ENCODE data around the gene HIKESHI.
"Not testable (repeated sequence)": the region's sequence is repeated elsewhere in the genome, so short reads cannot be mapped to it uniquely, and the experiment has no call there.

HIKESHI gene

DNA sequence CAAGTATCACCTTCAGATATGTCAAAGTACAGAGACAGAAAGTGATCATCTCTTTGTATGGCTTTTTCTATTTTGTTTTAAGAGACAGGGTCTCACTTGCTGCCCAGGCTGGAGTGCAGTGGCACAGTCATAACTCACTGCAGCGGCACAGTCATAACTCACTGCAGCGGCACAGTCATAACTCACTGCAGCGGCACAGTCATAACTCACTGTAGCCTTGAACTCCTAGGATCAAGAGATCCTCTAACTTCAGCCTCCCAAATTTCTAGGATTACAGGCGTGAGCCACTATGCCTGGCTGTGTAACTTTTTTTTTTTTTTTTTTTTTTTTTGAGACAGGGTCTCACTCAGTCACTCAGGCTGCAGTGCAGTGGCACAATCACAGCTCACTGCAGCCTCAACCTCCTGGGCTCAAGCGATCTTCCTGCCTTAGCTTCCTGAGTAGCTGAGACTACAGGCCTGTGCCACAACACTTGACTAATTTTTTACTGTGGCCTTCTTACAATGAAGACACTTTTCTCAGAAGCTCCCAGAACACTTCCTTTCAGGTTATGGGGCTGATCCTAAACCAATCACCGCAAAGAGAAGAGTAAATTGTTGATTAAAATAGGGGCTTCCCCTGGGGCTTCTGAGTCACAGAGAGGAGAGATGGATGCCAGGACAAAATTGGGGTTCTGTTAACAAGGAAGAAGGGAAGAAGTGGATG is 9.0 kb upstream of the HIKESHI start:
- no peak for DNase-seq (ENCODE audit: low spot score)

DNA sequence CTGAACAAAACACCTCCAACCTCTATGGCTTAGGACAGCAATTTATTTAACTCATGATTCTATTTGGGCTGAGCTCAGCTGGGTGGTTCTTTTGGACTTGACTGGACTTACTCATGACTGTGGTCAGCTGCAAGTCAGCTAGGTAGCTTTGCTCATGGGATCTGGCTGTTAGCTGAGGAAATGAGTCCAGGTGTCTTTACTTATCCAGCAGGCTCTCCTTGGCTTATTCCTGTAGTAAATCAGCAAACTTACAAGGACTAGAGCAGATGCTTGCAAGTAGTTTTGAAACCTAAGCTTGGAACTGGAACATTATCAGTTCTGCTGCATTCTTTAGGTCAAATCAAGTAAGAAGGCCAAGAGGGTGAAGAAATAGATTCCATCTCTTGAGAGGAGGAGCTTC is 8.0 kb upstream of the HIKESHI start:
- DNase-seq (ENCODE audit: low spot score) = no peak

DNA sequence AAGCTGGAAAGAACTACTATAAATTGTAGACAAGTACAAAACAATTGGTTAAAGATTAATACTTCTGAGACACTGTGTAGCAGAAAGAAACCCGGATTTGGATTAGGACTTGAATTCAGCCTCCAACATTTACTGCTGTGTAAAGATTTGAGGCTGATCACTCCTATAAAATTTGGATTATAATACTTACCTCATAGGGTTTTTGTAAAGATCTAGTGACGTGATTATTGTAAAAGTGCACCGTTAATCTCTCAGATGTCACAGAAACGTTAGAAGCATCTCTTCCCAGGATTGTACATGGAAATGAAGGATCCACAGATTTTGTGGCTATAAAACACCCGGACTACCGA is 323 bp upstream of the HIKESHI start:
- DNase-seq (ENCODE audit: low spot score) = no peak

DNA sequence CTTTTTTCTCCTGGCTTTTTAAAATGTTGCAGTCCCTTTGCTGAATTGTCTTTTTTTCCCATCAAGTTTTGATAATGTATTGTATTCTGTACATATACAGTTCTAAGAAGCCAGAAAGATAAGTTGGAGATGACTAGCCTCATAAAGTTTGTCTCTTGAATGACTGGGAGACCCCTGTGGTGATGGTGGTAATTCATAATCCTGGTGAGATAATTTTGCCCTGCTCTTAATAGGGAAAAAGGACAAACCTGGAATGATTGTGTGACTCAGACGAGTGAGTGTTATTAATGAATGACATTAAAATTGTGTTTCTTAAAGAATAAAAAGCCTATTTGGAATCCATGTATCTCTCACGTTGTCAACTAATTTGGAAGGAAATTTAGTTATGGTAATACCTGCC is 1.2 kb downstream of the HIKESHI start:
- DNase-seq (ENCODE audit: low spot score) = no peak

DNA sequence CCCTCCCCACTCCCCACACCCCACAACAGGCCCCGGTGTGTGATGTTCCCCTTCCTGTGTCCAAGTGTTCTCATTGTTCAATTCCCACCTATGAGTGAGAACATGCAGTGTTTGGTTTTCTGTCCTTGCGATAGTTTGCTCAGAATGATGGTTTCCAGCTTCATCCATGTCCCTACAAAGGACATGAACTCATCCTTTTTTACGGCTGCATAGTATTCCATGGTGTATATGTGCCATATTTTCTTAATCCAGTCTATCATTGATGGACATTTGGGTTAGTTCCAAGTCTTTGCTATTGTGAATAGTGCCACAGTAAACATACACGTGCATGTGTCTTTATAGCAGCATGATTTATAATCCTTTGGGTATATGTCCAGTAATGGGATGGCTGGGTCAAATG is 6.7 kb downstream of the HIKESHI start:
- not testable (repeated sequence) for DNase-seq (ENCODE audit: low spot score)

DNA sequence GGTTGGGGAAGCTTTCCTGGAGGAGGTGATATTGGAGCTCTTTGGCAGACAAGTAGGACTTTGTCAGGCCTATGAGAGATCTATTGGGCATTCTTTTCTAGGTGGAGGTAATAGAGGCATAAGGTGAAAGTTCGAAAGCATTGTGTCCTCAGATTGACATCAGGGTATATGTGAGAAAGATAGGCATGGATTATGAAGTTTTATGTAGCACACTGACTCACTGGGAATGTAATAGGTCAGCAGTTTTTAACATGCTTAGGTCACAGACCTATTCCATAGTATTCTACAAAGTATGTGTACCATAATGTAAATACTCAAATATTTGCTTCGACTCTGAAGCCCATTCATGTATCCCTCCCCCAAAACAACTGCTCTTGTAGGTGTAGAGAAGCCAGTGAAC is 11.8 kb downstream of the HIKESHI start:
- no peak for DNase-seq (ENCODE audit: low spot score)

DNA sequence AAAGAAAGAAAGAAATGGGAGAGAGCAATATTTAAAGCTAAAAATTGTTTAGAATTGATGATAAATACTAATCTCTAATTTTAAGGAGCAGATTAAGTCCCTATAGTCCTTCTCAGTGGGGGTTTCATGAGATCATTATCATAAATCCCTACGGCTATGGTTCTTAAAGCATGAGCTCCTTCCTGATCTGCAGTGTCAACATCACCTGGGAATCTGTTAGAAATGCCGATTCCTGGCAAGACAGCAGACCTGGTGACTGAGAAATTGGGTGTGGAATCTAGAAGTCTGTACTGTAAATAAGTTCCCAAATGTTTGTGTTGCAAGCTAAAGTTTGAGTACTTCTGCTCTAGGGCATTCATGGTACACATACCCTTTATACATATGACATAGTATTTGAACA is 12.6 kb downstream of the HIKESHI start:
- DNase-seq (ENCODE audit: low spot score) = no peak

DNA sequence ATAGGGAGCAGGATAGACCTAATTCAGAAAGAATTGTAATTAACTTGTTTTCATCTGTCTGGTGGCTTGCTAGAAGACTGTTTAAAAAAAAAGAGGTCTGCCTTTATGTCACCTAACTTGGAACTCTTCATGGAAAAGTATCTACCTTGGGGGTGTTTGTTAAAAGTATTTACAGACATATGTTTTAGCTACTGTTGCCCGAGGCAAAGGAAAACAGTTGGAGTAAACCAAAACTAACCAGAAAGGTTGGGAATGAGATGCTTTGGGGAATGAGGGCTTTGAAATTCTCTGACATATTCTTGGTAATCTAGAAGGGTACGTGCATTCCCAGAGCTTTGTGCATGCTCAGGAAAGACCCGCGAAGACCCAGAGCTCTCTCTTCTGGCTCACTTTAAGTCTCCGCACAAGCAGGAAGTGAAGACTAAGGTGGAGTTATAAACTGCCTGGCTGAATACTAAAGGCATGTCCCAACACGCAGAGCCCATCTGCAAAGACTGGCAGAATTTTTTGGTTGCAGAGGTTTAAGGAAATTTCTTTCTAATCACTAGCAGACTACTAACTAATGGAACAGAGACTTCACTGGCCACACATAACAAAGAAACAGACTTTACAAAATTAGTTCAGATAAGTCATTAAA is 33.2 kb downstream of the HIKESHI start:
- DNase-seq (ENCODE audit: low spot score) = no peak

DNA sequence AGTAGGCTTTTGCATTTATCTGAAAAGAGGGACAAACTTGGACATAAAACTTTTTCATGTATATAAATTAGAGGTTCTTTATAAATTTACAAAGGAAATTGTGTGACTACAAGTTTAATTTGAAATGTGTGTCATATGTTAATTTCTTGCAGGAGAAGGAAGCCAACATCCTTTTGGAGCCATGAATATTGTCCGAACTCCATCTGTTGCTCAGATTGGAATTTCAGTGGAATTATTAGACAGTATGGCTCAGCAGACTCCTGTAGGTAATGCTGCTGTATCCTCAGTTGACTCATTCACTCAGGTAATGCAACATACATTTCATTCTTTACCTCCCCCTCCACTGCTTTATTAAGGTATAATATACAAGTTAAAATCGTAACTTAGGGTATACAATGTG is 35.2 kb downstream of the HIKESHI start:
- DNase-seq (ENCODE audit: low spot score) = no peak

DNA sequence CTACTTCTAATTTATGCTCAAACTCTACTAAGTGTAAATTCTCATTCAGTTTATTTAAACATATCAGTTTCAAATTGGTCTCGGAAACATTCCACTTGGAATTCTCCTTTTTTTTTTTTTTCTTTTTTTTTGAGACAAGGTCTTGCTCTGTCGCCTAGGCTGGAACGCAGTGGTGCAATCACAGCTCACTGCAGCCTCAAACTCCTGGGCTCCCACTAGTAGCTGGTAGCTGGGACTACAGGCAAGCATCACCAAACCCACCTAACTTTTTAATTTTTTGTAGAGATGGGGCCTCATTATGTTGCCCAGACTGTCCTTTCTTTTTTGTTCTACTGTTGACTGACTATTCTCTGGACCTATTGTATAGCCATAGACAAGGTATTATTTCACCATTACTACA is 39.3 kb downstream of the HIKESHI start:
- DNase-seq (ENCODE audit: low spot score) = no peak

DNA sequence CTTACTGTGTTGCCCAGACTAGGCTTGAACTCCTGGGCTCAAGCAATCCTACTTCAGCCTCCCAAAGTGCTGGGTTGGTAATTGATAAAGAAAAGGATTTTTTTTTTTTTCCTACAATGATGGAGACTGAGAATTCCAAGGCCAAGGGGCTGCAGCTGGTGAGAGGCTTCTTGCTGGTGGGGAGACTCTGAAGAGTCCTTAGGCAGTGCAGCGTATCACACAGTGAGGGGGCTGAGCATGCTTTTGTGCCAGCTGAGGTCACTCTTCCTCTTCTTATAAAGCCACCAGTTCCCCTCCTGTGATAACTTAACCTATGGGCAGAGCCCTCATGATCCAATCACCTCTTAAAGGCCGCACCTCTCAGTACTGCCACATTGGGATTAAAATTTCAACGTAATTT is 44.5 kb downstream of the HIKESHI start:
- no peak for DNase-seq (ENCODE audit: low spot score)

DNA sequence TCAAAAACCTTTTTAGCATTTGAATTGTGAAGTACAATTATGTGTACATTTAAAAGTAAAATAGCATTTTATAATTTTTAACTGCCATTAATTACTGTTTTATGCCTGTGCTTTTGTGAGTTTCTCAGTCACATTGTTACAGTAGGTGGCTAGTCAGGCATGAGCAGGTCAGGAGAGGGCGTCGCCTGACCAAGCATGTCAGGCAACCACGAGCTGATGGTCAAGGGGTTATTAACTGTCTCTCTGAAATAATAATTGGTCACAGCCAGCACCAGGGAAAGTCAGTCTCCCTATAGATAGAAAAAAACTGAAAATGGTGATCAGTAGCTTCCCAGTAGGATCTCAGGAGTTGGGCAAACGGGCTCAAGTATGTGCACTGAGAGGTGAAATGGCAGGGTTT is 53.2 kb downstream of the HIKESHI start:
- no peak for DNase-seq (ENCODE audit: low spot score)

DNA sequence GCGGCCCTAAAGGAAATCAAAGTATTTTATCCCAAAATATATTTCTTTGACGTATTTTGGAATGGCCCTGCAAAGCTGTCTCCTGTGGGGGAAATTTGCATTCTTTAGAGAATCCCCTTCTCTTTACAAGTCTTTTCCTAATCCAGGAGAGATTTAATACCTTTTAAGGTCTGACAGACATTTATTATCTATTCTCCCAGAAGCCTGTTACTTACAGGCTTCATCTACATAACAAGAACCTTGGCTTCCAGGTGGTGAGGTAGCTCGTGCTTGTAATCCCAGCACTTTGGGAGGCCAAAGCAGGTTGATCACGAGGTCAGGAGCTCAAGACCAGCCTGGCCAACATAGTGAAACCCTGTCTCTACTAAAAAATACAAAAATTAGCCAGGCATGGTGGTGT is 55.4 kb downstream of the HIKESHI start:
- not testable (repeated sequence) for DNase-seq (ENCODE audit: low spot score)

DNA sequence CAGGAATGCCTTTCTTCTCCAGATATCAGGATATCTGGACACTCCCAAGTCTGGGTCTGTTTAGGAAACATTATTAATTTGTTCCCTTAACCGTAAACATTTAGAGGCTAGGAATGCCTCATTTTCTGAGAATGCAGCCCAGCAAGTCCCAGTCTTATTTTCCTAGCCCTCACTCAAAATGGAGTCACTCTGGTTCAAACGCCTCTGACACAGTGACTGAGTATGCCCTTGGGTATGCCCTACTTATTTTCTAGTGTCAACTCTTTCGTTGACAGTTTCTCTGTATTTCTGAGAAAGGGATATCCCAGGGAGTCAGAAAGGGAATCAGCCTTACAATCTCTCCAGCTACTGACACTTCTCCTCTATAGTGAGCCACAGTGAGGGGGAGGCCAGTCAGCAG is 56.7 kb downstream of the HIKESHI start:
- no peak for DNase-seq (ENCODE audit: low spot score)

DNA sequence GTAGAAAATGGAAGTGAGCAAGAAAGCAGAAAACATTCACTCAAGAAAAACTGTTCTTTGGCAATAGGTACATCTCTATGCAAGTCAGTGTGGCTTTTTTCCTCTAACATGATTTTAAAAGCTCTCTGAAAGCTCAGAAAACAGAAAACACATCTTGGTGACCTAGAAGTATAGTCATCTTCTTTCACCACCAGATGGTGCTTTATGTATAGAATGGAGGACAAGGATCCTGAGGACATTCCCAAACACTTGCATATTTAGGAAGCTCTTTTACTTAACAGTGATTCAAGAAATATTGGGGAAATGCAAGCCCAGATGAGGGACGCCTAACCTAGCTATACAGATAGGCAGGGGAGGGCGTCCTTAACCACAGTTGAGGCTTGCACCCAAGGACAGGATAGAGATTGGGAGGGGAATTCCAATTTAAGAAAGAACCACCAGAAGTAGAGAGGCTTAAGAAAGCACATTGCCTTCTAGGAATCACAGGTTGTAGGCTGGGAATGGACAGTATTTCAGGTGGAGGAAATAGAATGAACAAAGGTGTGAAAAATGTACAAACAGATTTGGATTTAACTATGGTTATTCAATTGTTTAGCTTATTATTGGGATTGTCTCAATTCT is 58.8 kb downstream of the HIKESHI start:
- peak; percentile 55 for DNase-seq (ENCODE audit: low spot score)

DNA sequence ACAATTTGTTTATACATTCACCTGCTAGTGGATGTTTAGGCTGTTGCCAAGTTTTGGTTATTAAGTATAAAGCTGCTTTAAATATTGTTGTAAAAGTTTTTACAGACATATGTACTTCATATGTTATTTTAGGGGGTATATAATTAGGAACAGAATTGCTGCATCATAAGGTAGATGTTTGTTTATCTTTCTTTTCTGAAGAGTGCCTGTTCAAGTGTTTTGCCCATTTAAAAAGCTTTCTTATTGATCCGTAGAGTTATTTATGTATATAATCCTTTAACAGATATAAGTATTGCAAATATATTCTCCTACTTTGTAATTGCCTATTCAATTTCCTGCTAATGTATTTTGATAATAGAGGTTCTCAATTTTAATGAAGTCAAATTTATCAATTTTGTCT is 61.4 kb downstream of the HIKESHI start:
- DNase-seq (ENCODE audit: low spot score) = no peak

DNA sequence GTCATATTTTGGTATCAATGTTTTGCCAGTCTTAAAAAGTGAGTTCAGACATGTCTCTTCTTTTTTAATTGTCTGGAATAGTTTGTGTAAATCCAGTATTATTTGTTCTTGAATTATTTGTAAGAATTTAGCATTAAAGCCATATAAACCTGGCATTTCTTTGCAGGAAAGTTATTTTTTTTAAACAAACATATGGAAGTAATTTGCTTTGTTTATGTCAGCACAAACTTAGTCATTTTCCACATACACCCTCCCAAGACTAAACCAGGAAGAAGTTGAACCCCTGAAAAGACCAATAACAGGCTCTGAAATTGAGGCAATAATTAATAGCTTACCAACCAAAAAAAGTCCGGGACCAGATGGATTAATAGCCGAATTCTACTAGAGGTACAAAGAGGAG is 63.5 kb downstream of the HIKESHI start:
- DNase-seq (ENCODE audit: low spot score) = no peak

DNA sequence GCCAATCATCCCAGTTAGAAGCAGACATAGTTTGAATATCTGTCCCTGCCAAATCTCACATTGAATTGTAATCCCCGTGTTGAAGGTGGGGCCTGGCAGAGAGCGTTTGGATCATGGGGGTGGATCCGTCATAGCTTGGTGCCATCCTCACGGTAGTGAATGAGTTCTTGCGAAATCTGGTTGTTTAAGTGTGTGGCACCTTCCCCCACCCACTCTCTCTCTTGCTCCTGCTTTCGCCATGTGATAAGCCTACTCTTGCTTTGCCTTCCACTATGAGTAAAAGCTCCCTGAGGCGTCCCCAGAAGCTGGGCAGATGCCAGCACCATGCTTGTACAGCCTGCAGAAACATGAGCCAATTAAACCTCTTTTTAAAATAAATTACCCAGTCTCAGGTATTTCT is 67.6 kb downstream of the HIKESHI start:
- no peak for DNase-seq (ENCODE audit: low spot score)

DNA sequence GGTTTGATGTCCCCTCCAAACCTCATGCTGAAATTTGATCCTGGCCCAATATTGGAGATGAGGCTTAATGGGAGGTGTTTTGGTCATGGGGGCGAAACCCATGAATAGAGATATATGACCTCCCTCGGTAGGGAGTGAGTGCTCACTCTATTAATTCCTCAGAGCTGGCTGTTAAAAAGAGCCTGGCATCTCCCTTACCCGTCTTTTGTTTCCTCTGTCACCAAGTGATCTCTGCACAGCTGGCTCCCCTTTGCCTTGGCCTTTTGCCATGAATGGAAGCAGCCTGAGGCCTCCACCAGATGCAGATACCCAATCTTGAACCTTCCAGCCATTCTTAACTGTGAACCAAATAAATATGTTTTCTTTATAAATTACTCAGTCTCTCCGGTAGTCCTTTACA is 68.1 kb downstream of the HIKESHI start:
- no peak for DNase-seq (ENCODE audit: low spot score)

DNA sequence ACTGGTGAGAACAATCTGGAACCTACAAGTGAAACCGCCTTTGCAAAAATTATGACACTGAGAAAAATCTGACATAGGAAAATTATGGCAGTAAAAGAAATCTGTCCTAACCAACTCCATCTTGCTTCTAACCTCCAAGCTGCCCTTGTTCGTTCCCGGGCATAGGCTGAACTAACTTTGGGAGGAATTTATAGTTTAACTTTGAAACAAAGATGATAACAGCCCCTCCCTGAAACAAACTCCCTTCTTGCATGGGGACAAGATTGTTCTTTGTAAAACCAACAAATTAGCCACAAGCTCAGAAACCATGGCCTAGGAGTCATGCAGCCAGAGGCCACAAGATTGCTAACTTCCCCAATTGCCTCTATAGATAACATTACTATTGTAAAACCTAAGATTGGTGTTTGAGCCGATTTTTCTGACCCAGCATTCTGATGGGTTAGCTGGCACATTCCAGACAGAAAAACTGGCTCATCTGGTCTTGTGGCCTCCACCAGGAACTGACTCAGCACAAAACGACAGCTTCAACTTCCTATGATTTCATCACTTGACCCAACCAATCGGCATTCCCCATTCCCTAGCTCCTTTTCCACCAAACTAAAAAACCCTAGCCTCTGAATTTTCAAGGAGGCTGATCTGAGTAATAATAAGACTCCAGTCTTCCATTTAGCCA is 69.0 kb downstream of the HIKESHI start:
- DNase-seq (ENCODE audit: low spot score) = no peak

DNA sequence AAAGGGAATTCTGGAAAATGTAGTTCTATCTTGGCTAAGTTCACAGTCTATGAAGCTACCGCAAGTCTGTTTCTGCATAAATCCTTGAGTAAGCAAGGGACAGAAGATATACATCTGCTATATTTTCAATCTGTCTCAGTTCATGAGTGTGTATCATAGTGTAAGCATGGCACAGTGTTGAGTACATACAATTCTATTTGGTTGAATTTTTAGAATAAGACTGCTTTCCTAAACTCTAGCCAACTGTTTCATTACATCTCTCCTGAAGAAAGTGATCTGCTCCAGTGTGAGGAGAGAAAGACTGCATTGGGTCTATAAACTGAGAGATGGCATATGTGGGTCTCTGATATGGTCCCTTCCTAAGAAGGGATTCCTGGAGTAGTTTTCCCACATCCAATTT is 70.0 kb downstream of the HIKESHI start:
- no peak for DNase-seq (ENCODE audit: low spot score)

DNA sequence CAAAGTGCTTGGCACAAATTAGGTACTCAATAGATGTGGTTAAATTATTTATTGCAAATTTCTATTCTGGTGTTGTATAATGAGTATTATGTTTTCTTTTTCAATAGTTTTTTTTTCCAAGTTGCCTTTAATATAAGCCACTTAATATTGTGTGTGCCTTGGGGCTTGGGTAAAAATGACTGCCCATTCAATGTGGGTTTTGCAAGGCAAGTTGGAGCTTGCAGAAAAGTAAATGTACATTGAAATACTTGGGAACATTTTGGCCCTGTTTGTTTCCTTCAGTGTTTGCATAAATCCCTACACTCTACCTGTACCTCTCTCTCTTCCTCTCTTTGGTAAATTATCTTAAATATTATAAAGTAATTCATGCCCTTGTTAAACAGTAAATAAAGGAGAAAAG is 70.5 kb downstream of the HIKESHI start:
- DNase-seq (ENCODE audit: low spot score) = no peak

DNA sequence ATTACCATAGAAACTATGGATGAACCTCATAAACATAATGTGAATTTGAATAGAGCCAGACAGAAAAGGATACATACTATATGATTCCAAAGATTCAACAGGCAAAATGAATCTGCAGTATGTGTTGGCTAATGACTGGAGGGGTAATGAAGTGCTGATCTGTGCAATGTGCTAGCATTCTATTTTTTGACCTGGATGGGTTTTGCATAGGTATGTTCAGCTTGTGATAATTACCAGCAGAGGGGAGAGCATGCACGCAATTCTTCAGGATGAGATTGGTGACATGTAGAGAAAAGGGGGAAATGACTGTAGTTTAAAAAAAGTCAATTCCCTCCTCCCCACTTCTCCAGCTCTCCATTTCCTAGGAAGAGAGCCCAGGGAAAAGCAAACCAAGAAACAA is 72.0 kb downstream of the HIKESHI start:
- DNase-seq (ENCODE audit: low spot score) = no peak
